Transverse colon (tissue), 4 donors: ENCODE data around the gene CDC42.
"Not testable (repeated sequence)": the region's sequence is repeated elsewhere in the genome, so short reads cannot be mapped to it uniquely, and the experiment has no call there.

Source experiments
- CTCF ChIP-seq, 5 experiments: fragments of 200-600 bp in 3 of 5; fragments of 450-650 bp in 2 of 5; sonication (generic) in 3 of 5; IDR thresholded peaks; 1 replicate in 2 of 5; 2 replicates in 3 of 5; pipeline ENCODE4 v1.5.1; 2016 to 2017; ENCODE audit warnings: antibody characterized with exemption in 5 of 5, inconsistent platforms in 3 of 5, mild to moderate bottlenecking in 2 of 5, moderate library complexity in 1 of 5
- EP300 ChIP-seq: sonication (generic); formaldehyde crosslinking; IDR thresholded peaks from one replicate; pipeline ENCODE4 v1.6.1; 2017; ENCODE audit warnings: antibody characterized with exemption, low read depth
- POLR2A ChIP-seq: fragments of 450-650 bp; IDR thresholded peaks from one replicate; pipeline ENCODE4 v1.6.1; 2016; ENCODE audit warnings: antibody characterized with exemption, mild to moderate bottlenecking, moderate library complexity
- POLR2AphosphoS5 ChIP-seq, 3 donors: sonication (generic); formaldehyde crosslinking; IDR thresholded peaks; one replicate each; pipeline ENCODE4 v1.6.1; 2016; ENCODE audit warnings: antibody characterized with exemption in 3 of 3

- TF ChIP-seq POLR2AphosphoS5 (IDR thresholded peaks at IDR 0.05); POLR2A; CTCF (IDR thresholded peaks at IDR 0.05); EP300: not testable (repeated sequence)
These were observed 42.9 kb upstream of the CDC42 start for GRCh38 chr1:22009566-22009965.
